Right cardiac atrium (tissue), 5 donors: ENCODE data around the gene PCBP3. TPM values are rescaled to one million over a fixed set of nuclear protein-coding genes. Genes with fewer than 3 reads are reported as not detected.
A peak's percentile ranks its signal among the peaks of the same experiment; 100 is the strongest.
"Not testable (repeated sequence)": the region's sequence is repeated elsewhere in the genome, so short reads cannot be mapped to it uniquely, and the experiment has no call there.

Experiments
- ATAC-seq, 2 donors: fragments of 200-7000 bp; cut with Tn5 transposase; one replicate each; pipeline versions ENCODE4 v1.8.0 to v1.9.1; 2020; ENCODE audit warnings: moderate library complexity in 2 of 2, mild to moderate bottlenecking in 1 of 2
- DNase-seq, 3 donors: peaks; one replicate each; pipeline ENCODE4 v3.0.0-alpha.2; 2020
- H3K27ac ChIP-seq: one replicate; pipeline ENCODE4 v1.5.1; 2013; ENCODE audit warnings: mild to moderate bottlenecking, low read length, control low read depth, moderate library complexity
- H3K27me3 ChIP-seq: one replicate; pipeline ENCODE4 v1.6.1; 2013; ENCODE audit not compliant: control insufficient read depth, insufficient read depth
- H3K4me1 ChIP-seq: one replicate; pipeline ENCODE4 v1.6.1; 2013; ENCODE audit warnings: low read length; ENCODE audit not compliant: control insufficient read depth, insufficient read depth
- H3K4me3 ChIP-seq: one replicate; pipeline ENCODE4 v1.5.1; 2013; ENCODE audit warnings: low read length, control low read depth
- H3K9me3 ChIP-seq: one replicate; pipeline ENCODE4 v1.6.1; 2013; ENCODE audit warnings: low read length; ENCODE audit not compliant: control insufficient read depth
- WGBS: extraction: QIAGEN DNeasy Blood & Tissue Kit; methylation state at CpG from one replicate; pipeline ENCODE4 v1.1.7; 2013; 5-methylcytosine and 5-hydroxymethylcytosine counted together
- intact Hi-C, 4 donors: fragments of 100-400 bp; cut with DNase I; formaldehyde crosslinking; loops; one replicate each; pipeline versions ENCODE4 v1.11.0 to v1.14.0; 2022 to 2023
- polyA plus RNA-seq: library from polyadenylated mRNA; stranded (reverse); fragments of 200-250 nt; gene quantifications from one replicate; pipeline ENCODE4 v1.2.3, GENCODE V29; 2013
- total RNA-seq, 4 donors: library from RNA; stranded (reverse); fragmentation: NEBNext Ultra II Directional; extraction: Animal tissue kit (Norgen Biotek cat#: 25700); gene quantifications; one replicate each; pipeline ENCODE4 v1.2.1, GENCODE V29; 2021
- donor health status: healthy with polysubstance abuse.
- donor health status: DM: no; HTN: yes; CAD: no.
- donor health status: DM: no; HTN: no; CAD: no.
- donor health status: DM: no; HTN: yes; CAD: no; lungs with severe emphysema.
- donor health status: DM: yes; HTN: yes; CAD: no.

The PCBP3 gene
- total and polyA plus RNA-seq, 5 donors = 1.2 to 4.9 (median 3.4) TPM

DNA sequence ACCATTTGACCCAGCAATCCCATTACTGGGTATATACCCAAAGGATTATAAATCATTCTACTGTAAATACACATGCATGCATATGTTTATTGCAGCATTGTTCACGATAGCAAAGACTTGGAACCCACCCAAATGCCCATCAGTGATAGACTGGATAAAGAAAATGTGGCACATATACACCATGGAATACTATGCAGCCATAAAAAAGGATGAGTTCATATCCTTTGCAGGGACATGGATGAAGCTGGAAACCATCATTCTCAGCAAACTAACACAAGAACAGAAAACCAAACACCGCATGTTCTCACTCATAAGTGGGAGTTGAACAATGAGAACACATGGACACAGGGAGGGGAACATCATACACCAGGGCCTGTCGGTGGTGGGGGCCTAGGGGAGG, 12.6 kb downstream of the PCBP3 start:
- not testable (repeated sequence) for DNase-seq, H3K4me1 ChIP-seq
- 69% methylated on average over 2 of the region's 3 CpGs for WGBS

GRCh38 chr21:45661913-45662622, 18.5 kb downstream of the PCBP3 start:
- H3K9me3 ChIP-seq, H3K4me3 ChIP-seq, H3K27ac ChIP-seq, H3K27me3 ChIP-seq, intact Hi-C loops, ATAC-seq, H3K4me1 ChIP-seq, DNase-seq: not testable (repeated sequence)
- WGBS = 82% methylated on average over 4 of the region's 4 CpGs

More for the DNA sequence above, 12.6 kb downstream of the PCBP3 start:
- H3K9me3 ChIP-seq, ATAC-seq, intact Hi-C loops, H3K27ac ChIP-seq, H3K4me3 ChIP-seq, H3K27me3 ChIP-seq: not testable (repeated sequence)

DNA sequence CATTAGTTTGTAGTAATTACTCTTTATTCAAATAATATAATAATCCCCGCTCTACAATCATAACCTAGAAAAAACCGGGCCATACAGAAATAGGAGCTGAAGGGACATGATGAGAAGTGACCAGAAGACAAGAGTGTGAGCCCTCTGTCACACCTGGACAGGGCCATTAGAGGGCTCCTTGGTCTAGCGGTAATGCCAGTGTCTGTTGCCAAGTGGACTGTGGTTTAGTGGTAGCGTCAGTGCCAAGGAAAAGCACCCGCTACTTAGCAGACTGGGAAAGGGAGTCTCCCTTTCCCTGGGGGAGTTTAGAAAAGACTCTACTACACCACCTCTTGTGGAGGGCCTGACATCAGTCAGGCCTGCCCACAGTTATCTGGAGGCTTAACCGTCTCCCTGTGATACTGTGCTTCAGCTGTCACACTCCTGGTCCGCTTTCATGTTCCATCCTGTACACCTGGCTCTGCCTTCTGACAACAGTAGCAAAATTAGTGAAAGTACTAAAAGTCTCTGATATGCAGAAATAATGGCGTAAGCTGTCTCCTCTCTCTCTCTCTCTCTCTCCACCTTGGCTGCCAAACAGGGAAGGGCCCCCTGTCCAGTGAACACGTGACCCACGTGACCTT, 19.2 kb downstream of the PCBP3 start:
- H3K27me3 ChIP-seq, H3K4me1 ChIP-seq, DNase-seq, intact Hi-C loops, H3K4me3 ChIP-seq, ATAC-seq, H3K27ac ChIP-seq, H3K9me3 ChIP-seq: not testable (repeated sequence)
- WGBS = 92% methylated on average over 10 of the region's 10 CpGs

GRCh38 chr21:45669382-45669781, 25.9 kb downstream of the PCBP3 start:
- Histone ChIP-seq H3K9me3 (no peaks in the 10 kb centered on the region), H3K4me3 (no peak overlapping the region), H3K27ac (no peak overlapping the region), H3K27me3 (no peaks in the 10 kb centered on the region), H3K4me1 (no peaks in the 10 kb centered on the region)
- 92% methylated on average over 1 of the region's 1 CpG for WGBS
- intact Hi-C loops = no loop called here
- DNase-seq = no peak
- ATAC-seq = no peak

DNA sequence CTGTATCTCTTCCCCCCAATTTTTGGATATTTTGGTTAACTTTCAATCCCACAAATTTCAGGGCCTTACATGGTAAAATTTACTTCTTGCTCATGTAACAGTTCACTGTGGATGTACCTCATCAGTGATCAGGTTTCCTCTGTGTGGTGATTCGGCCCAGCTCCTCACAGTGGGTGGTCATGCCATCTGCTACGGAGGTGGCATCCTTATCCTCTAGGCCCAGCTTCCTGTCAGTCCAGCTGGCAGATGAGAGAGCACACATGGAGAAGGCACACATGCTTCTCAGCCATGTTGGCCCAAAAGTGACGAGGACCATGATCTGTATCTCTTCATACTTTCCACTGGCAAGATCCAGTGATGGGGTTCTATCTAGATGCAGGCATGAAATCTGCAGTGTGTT, 27.2 kb downstream of the PCBP3 start:
- H3K4me3 ChIP-seq = no peak overlapping the region
- WGBS = 68% methylated on average over 3 of the region's 3 CpGs
- H3K9me3 ChIP-seq = no peaks in the 10 kb centered on the region
- H3K27ac ChIP-seq = no peak overlapping the region
- DNase-seq (no peak), ATAC-seq (no peak)
- intact Hi-C loops = no loop called here
- H3K27me3 ChIP-seq = no peaks in the 10 kb centered on the region
- no peaks in the 10 kb centered on the region for H3K4me1 ChIP-seq

DNA sequence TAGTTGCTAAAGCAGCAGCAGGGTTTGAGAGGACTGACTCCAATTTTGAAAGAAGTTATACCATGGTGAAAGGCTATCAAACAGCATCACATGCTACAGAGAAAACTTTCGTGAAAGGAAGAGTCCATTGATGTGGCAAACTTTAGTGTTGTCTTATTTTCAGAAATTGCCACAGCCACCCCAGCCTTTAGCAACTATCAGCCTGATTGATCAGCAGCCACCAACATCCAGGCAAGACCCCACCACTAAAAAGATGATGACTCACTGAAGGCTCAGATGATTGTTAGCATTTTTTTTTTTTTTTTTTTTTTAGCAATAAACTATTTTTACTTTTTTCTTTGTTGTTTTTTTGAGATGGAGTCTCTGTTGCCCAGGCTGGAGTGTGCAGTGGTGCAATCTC, 35.3 kb downstream of the PCBP3 start:
- ATAC-seq, H3K27me3 ChIP-seq, intact Hi-C loops, DNase-seq, H3K4me1 ChIP-seq, H3K9me3 ChIP-seq, H3K27ac ChIP-seq, H3K4me3 ChIP-seq: not testable (repeated sequence)
- WGBS = 75% methylated on average over 1 of the region's 1 CpG

GRCh38 chr21:45680215-45680614, 36.7 kb downstream of the PCBP3 start:
- 47% methylated on average over 1 of the region's 1 CpG for WGBS
- no peaks in the 10 kb centered on the region for H3K9me3 ChIP-seq
- H3K27me3 ChIP-seq = no peaks in the 10 kb centered on the region
- no peak for DNase-seq
- ATAC-seq = no peak
- no peaks in the 10 kb centered on the region for H3K4me1 ChIP-seq
- no peak overlapping the region for H3K4me3 ChIP-seq
- no peak overlapping the region for H3K27ac ChIP-seq
- intact Hi-C loops = no loop called here

DNA sequence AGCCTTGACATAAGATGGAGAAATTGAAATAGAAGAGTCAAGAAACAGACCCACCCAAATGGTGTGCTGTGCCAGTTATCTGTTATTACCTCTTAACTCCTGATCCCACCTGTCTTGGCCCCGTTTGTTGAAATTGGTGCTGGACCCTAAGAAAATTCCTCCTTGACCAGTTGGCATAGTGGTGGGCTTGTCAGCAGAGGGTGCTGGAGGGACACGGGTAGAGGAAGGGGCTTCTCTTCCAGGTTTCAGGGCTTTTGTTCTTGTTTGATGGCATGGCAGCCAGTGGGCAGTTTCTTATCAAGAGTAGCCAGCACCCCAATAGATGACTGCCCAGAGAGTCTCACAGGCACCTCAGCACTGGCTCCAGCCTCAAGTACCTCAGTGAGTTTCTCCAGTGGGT, 51.6 kb downstream of the PCBP3 start:
- Histone ChIP-seq H3K4me3 (no peak overlapping the region), H3K4me1 (no peaks in the 10 kb centered on the region), H3K27ac (no peak overlapping the region), H3K27me3 (no peaks in the 10 kb centered on the region), H3K9me3 (no peaks in the 10 kb centered on the region)
- no peak for ATAC-seq
- intact Hi-C loops = no loop called here
- no peak for DNase-seq
- 20% methylated on average over 2 of the region's 2 CpGs for WGBS

DNA sequence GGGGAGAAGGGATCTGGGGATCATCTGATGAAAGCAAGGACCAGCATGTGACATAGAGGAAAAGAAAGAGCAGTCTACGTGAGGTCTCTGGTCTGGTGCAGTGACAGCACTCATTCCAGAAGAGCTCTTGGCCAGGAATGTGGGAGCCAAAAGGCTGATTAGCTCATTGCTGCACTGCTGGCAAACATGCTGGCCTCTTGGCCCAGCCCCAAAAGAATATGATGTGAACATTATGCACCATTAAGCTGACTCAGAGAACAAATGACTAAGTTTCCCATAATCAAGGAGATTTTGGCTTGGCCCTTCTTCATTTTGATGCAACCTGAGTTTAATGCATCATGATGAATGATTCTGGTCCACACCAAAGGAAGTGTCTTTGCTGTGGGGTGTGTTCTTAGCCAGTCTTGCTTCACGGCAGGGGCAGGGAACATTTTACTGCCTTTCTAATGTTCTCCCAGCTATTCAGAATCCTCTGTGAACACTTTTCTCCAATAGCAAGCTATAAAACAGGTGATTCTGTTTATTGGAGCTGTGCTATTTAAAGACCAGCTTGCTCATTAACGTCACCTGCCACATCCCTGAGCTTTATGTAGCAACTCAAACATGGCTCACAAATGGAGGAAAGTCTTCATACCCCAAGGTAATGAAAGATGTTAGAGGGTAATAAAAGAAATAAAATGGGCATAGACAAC, 55.1 kb downstream of the PCBP3 start:
- no peaks in the 10 kb centered on the region for H3K9me3 ChIP-seq
- no peak overlapping the region for H3K27ac ChIP-seq

GRCh38 chr21:45699251-45699942, 55.9 kb downstream of the PCBP3 start:
- H3K4me1 ChIP-seq = no peaks in the 10 kb centered on the region
- H3K27ac ChIP-seq = no peak overlapping the region
- H3K4me3 ChIP-seq = no peak overlapping the region
- DNase-seq (no peak), ATAC-seq (no peak)
- no peaks in the 10 kb centered on the region for H3K9me3 ChIP-seq
- WGBS = 85% methylated on average over 7 of the region's 7 CpGs
- intact Hi-C loops = no loop called here
- no peaks in the 10 kb centered on the region for H3K27me3 ChIP-seq

More for the DNA sequence above, 55.1 kb downstream of the PCBP3 start:
- intact Hi-C loops = no loop called here
- no peaks in the 10 kb centered on the region for H3K4me1 ChIP-seq
- no peak overlapping the region for H3K4me3 ChIP-seq
- no peaks in the 10 kb centered on the region for H3K27me3 ChIP-seq
- WGBS = 45% methylated on average over 3 of the region's 3 CpGs
- DNase-seq (peak; percentile 75 to 83 (median 76)), ATAC-seq (peak; percentile 84 to 86)

DNA sequence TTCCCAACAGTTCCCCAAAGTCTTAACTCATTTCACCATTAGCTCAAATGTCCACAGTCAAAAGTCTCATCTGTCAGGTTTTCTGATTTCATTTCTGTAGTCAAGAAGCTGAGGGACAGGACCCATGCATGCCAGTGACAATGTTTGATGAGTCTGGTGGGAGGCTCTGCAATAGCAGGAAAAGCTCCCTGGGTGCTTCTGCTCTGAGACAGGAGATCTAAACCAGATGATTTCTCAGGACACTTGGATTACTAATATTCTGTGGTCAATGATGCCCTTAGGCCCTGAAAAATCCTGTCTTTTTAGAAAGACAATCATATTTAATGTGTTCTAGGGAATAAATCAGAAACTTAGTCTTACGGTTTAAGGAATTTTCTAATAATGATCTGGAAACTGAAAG, 56.4 kb downstream of the PCBP3 start:
- ATAC-seq (no peak), DNase-seq (no peak)
- intact Hi-C loops = no loop called here
- Histone ChIP-seq H3K4me1 (no peaks in the 10 kb centered on the region), H3K27ac (no peak overlapping the region), H3K9me3 (no peaks in the 10 kb centered on the region), H3K4me3 (no peak overlapping the region), H3K27me3 (no peaks in the 10 kb centered on the region)
- 97% methylated on average over 1 of the region's 1 CpG for WGBS
